ENCODE measurements around the gene OR13C8.
"Not testable (repeated sequence)": the region's sequence is repeated elsewhere in the genome, so short reads cannot be mapped to it uniquely, and the experiment has no call there.

Gene OR13C8

DNA sequence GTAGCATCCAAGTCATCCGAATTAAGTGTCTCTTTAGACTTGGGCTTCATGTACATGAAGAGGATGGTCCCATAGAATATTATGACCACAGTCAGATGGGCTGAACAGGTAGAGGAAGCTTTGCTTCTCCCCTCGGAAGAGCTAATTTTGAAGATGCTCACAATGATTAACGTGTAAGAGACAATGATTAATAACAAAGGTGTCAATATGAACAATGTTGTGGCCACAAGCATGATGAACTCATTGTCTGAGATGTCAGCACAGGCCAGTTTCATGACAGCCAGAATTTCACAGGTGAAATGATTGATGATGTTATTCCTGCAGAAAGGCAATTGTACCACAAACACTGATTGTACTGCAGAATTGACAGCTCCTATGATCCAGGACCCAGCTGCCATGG is 35.8 kb downstream of the OR13C8 start:
- no peak for DNase-seq
- Histone ChIP-seq H3K36me3 (replicated peaks; ENCODE audit: insufficient read depth, low read length) (no peaks in the 10 kb centered on the region), H3K9me3 (replicated peaks; ENCODE audit: insufficient read depth, low read length) (no peaks in the 10 kb centered on the region), H3K27me3 (replicated peaks; ENCODE audit: insufficient read depth, low read length) (no peaks in the 10 kb centered on the region), H3K4me3 (ENCODE audit: low read length) (no peak overlapping the region), H3K79me2 (ENCODE audit: low read length) (no peaks in the 10 kb centered on the region), H3K4me1 (ENCODE audit: low read length) (no peaks in the 10 kb centered on the region), H3K4me2 (ENCODE audit: low read depth, low read length) (no peak overlapping the region), H3K9me2 (replicated peaks; ENCODE audit: insufficient read depth, low read length) (no peaks in the 10 kb centered on the region), H2AFZ (ENCODE audit: low read length) (no peak overlapping the region), H3K27ac (ENCODE audit: low read length) (no peak overlapping the region), H4K20me1 (ENCODE audit: insufficient read depth, low read length) (no peaks in the 10 kb centered on the region), H3F3A (ENCODE audit: insufficient read depth, low read length) (no peaks in the 10 kb centered on the region), H3K9ac (ENCODE audit: low read length) (no peak overlapping the region)
- TF ChIP-seq EZH2phosphoT487 (IDR thresholded peaks at IDR 0.05; ENCODE audit: low read length) (no peak), EZH2 (optimal IDR thresholded peaks at IDR 0.05; ENCODE audit: low read depth, low read length) (no peak), CTCF (IDR thresholded peaks at IDR 0.05; ENCODE audit: low read length) (no peak)

GRCh38 chr9:104605527-104605926 is 36.6 kb downstream of the OR13C8 start, which contains the start of gene OR13C2:
TSS of gene OR13C2 (minus strand) at chr9:104605627. CDS start at chr9:104605627, 0 bp downstream.
- H3K9ac ChIP-seq (ENCODE audit: low read length); H3K4me3 ChIP-seq (ENCODE audit: low read length); H3K4me1 ChIP-seq (ENCODE audit: low read length); H3K27ac ChIP-seq (ENCODE audit: low read length); DNase-seq; H3K9me2 ChIP-seq (replicated peaks; ENCODE audit: insufficient read depth, low read length); H3K9me3 ChIP-seq (replicated peaks; ENCODE audit: insufficient read depth, low read length); H3K4me2 ChIP-seq (ENCODE audit: low read depth, low read length); H3K36me3 ChIP-seq (replicated peaks; ENCODE audit: insufficient read depth, low read length); H2AFZ ChIP-seq (ENCODE audit: low read length); H3K27me3 ChIP-seq (replicated peaks; ENCODE audit: insufficient read depth, low read length); H4K20me1 ChIP-seq (ENCODE audit: insufficient read depth, low read length); H3F3A ChIP-seq (ENCODE audit: insufficient read depth, low read length); H3K79me2 ChIP-seq (ENCODE audit: low read length): not testable (repeated sequence)

DNA sequence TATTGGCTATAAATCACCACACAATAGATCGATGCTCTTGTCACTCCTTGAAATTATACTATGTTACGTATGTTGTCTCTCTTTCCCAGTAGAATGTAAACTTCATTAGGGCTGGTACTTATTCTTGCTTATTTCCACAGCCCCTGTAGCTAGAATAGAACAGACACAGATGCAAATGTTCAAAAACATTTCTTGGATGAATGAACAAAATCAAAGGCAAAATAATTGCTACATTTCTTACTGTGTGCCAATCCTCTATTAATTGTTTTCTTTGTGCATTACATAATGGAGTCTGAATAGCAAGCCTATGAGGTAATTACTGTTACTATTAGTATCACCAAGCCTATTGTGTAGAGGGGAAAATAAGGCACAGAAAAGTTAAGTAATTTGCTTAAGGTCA is 37.2 kb downstream of the OR13C8 start:
- Histone ChIP-seq H3K4me1 (ENCODE audit: low read length) (no peaks in the 10 kb centered on the region), H3K27ac (ENCODE audit: low read length) (no peak overlapping the region), H3K4me3 (ENCODE audit: low read length) (no peak overlapping the region), H3F3A (ENCODE audit: insufficient read depth, low read length) (no peaks in the 10 kb centered on the region), H3K9ac (ENCODE audit: low read length) (no peak overlapping the region), H4K20me1 (ENCODE audit: insufficient read depth, low read length) (no peaks in the 10 kb centered on the region), H3K36me3 (replicated peaks; ENCODE audit: insufficient read depth, low read length) (no peaks in the 10 kb centered on the region), H3K4me2 (ENCODE audit: low read depth, low read length) (no peak overlapping the region), H3K27me3 (replicated peaks; ENCODE audit: insufficient read depth, low read length) (no peaks in the 10 kb centered on the region), H3K9me3 (replicated peaks; ENCODE audit: insufficient read depth, low read length) (no peaks in the 10 kb centered on the region), H2AFZ (ENCODE audit: low read length) (no peak overlapping the region), H3K9me2 (replicated peaks; ENCODE audit: insufficient read depth, low read length) (no peaks in the 10 kb centered on the region), H3K79me2 (ENCODE audit: low read length) (no peaks in the 10 kb centered on the region)
- DNase-seq, result no peak
- TF ChIP-seq EZH2phosphoT487 (IDR thresholded peaks at IDR 0.05; ENCODE audit: low read length) (no peak), CTCF (IDR thresholded peaks at IDR 0.05; ENCODE audit: low read length) (no peak), EZH2 (optimal IDR thresholded peaks at IDR 0.05; ENCODE audit: low read depth, low read length) (no peak)

DNA sequence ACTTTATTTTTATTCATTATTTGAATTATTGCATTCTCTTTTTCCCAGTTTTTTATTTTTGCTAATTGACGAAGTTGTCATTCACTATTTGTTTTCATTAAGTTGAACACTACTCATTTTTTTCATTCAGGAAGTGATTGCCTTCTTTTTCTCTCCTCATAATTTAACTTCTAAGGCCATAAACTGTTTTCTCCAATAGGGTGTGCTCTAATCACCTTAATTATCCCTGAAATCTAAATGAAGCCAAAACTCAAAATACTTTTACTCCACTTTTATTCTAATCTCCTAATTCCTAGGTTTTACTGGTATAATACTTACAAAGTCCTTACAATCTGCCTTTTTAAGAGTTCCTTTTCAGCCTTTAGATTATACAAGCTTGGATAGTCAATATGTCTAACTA is 39.4 kb downstream of the OR13C8 start:
- no peaks in the 10 kb centered on the region for H3K9me2 ChIP-seq (replicated peaks; ENCODE audit: insufficient read depth, low read length)

More for the DNA sequence above, 39.4 kb downstream of the OR13C8 start:
- H2AFZ ChIP-seq (ENCODE audit: low read length), result no peak overlapping the region
- no peak overlapping the region for H3K4me2 ChIP-seq (ENCODE audit: low read depth, low read length)
- H3K27ac ChIP-seq (ENCODE audit: low read length), result no peak overlapping the region
- TF ChIP-seq EZH2phosphoT487 (IDR thresholded peaks at IDR 0.05; ENCODE audit: low read length) (no peak), EZH2 (optimal IDR thresholded peaks at IDR 0.05; ENCODE audit: low read depth, low read length) (no peak), CTCF (IDR thresholded peaks at IDR 0.05; ENCODE audit: low read length) (peak; percentile 33)
- H3K4me1 ChIP-seq (ENCODE audit: low read length), result no peaks in the 10 kb centered on the region
- peak; percentile 18 for DNase-seq
- H3K27me3 ChIP-seq (replicated peaks; ENCODE audit: insufficient read depth, low read length), result no peaks in the 10 kb centered on the region
- no peaks in the 10 kb centered on the region for H3F3A ChIP-seq (ENCODE audit: insufficient read depth, low read length)
- no peaks in the 10 kb centered on the region for H3K36me3 ChIP-seq (replicated peaks; ENCODE audit: insufficient read depth, low read length)
- H3K9me3 ChIP-seq (replicated peaks; ENCODE audit: insufficient read depth, low read length), result no peaks in the 10 kb centered on the region
- no peaks in the 10 kb centered on the region for H3K79me2 ChIP-seq (ENCODE audit: low read length)
- no peaks in the 10 kb centered on the region for H4K20me1 ChIP-seq (ENCODE audit: insufficient read depth, low read length)
- no peak overlapping the region for H3K9ac ChIP-seq (ENCODE audit: low read length)
- no peak overlapping the region for H3K4me3 ChIP-seq (ENCODE audit: low read length)

All from MM.1S (cell line).